ENCODE measurements around the gene SCP2.

The SCP2 gene

GRCh38 chr1:53025769-53026112, 98.7 kb downstream of the SCP2 start:
- TF ChIP-seq SIN3A (IDR thresholded peaks at IDR 0.05; ENCODE audit: borderline replicate concordance, insufficient read depth, low read length) (no peak), TAF1 (IDR thresholded peaks at IDR 0.05; ENCODE audit: borderline replicate concordance, insufficient read depth, low read length) (no peak), POLR2AphosphoS5 (IDR thresholded peaks at IDR 0.05; ENCODE audit: low read depth, low read length) (no peak), FOXP2 (optimal IDR thresholded peaks at IDR 0.05; ENCODE audit: borderline replicate concordance, extremely low read depth, extremely low read length, insufficient read depth) (no peak)

DNA sequence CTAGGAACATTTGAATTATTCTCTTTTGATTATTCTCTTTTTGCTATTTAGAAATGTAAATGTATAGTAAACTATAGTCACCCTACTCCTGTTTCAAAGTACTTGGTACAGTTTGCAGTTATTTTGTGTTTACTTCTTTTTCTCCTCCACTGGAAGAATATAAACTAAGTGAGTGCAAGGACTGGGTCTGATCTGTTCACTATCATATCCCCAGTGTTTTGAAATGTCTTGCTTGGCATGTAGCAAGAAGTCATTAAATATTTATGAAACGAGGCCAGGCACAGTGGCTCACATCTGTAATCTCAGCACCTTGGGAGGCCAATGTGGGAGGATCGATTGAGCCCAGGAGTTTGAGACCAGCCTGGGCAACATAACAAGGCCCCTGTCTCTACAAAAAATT, 99.2 kb downstream of the SCP2 start:
- TF ChIP-seq SIN3A (IDR thresholded peaks at IDR 0.05; ENCODE audit: borderline replicate concordance, insufficient read depth, low read length) (no peak), TAF1 (IDR thresholded peaks at IDR 0.05; ENCODE audit: borderline replicate concordance, insufficient read depth, low read length) (no peak), FOXP2 (optimal IDR thresholded peaks at IDR 0.05; ENCODE audit: borderline replicate concordance, extremely low read depth, extremely low read length, insufficient read depth) (no peak), POLR2AphosphoS5 (IDR thresholded peaks at IDR 0.05; ENCODE audit: low read depth, low read length) (no peak)
- TF ChIP-seq, protein P1, sequence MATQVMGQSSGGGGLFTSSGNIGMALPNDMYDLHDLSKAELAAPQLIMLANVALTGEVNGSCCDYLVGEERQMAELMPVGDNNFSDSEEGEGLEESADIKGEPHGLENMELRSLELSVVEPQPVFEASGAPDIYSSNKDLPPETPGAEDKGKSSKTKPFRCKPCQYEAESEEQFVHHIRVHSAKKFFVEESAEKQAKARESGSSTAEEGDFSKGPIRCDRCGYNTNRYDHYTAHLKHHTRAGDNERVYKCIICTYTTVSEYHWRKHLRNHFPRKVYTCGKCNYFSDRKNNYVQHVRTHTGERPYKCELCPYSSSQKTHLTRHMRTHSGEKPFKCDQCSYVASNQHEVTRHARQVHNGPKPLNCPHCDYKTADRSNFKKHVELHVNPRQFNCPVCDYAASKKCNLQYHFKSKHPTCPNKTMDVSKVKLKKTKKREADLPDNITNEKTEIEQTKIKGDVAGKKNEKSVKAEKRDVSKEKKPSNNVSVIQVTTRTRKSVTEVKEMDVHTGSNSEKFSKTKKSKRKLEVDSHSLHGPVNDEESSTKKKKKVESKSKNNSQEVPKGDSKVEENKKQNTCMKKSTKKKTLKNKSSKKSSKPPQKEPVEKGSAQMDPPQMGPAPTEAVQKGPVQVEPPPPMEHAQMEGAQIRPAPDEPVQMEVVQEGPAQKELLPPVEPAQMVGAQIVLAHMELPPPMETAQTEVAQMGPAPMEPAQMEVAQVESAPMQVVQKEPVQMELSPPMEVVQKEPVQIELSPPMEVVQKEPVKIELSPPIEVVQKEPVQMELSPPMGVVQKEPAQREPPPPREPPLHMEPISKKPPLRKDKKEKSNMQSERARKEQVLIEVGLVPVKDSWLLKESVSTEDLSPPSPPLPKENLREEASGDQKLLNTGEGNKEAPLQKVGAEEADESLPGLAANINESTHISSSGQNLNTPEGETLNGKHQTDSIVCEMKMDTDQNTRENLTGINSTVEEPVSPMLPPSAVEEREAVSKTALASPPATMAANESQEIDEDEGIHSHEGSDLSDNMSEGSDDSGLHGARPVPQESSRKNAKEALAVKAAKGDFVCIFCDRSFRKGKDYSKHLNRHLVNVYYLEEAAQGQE (IDR thresholded peaks at IDR 0.05; ENCODE audit: insufficient read depth in 1 of 2, low read depth in 2 of 2, low read length in 2 of 2): no peak

DNA sequence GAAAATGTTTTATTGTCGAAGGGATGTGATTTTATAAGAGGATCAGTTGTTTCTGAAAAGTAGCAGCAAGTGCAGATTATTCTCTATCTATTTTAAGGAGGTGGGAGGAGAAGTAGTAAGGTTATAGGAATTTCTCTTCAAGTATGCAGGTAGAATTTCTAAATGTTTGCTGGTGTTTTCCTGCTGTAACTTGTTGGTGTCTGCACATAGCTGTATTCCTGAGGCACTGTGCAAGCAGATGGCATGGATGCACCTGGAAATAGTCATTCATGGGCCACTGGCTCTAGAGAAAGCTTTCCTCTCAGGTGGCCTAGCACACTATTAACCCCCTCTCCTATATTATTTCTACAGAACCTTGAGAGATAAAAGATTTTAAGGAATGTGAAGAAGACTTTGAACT, 104.7 kb downstream of the SCP2 start:
- TF ChIP-seq SIN3A (IDR thresholded peaks at IDR 0.05; ENCODE audit: borderline replicate concordance, insufficient read depth, low read length): no peak
- TF ChIP-seq POLR2AphosphoS5 (IDR thresholded peaks at IDR 0.05; ENCODE audit: low read depth, low read length): no peak
- TF ChIP-seq, protein P1 (IDR thresholded peaks at IDR 0.05; ENCODE audit: insufficient read depth in 1 of 2, low read depth in 2 of 2, low read length in 2 of 2): no peak
- no peak for TF ChIP-seq TAF1 (IDR thresholded peaks at IDR 0.05; ENCODE audit: borderline replicate concordance, insufficient read depth, low read length)
- TF ChIP-seq FOXP2 (optimal IDR thresholded peaks at IDR 0.05; ENCODE audit: borderline replicate concordance, extremely low read depth, extremely low read length, insufficient read depth): no peak

- TF ChIP-seq SIN3A (IDR thresholded peaks at IDR 0.05; ENCODE audit: borderline replicate concordance, insufficient read depth, low read length) (no peak), POLR2AphosphoS5 (IDR thresholded peaks at IDR 0.05; ENCODE audit: low read depth, low read length) (no peak), FOXP2 (optimal IDR thresholded peaks at IDR 0.05; ENCODE audit: borderline replicate concordance, extremely low read depth, extremely low read length, insufficient read depth) (no peak)
- TF ChIP-seq, protein P1 (IDR thresholded peaks at IDR 0.05; ENCODE audit: insufficient read depth in 1 of 2, low read depth in 2 of 2, low read length in 2 of 2): no peak
These were observed 110.1 kb downstream of the SCP2 start for GRCh38 chr1:53037159-53037558.

DNA sequence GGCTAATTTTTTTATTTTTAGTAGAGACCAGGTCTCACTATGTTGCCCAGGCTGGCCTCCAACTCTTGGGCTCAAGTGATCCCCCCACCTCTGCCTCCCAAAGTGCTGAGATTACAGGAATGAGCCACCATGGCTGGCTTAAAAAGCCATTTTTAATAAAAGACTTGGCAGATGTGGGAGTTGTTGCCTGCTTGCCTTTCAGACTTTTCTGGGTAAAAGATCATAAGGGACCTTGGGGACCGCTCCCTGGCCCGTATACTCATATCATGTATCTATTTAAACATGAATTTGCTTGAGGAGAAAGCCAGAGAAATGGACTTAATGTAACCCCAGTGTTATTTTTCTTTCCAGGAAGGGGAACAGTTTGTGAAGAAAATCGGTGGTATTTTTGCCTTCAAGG, 111.5 kb downstream of the SCP2 start:
- TF ChIP-seq SIN3A (IDR thresholded peaks at IDR 0.05; ENCODE audit: borderline replicate concordance, insufficient read depth, low read length): no peak
- no peak for TF ChIP-seq POLR2AphosphoS5 (IDR thresholded peaks at IDR 0.05; ENCODE audit: low read depth, low read length)
- no peak for TF ChIP-seq FOXP2 (optimal IDR thresholded peaks at IDR 0.05; ENCODE audit: borderline replicate concordance, extremely low read depth, extremely low read length, insufficient read depth)
- TF ChIP-seq, protein P1 (IDR thresholded peaks at IDR 0.05; ENCODE audit: insufficient read depth in 1 of 2, low read depth in 2 of 2, low read length in 2 of 2): no peak
- no peak for TF ChIP-seq TAF1 (IDR thresholded peaks at IDR 0.05; ENCODE audit: borderline replicate concordance, insufficient read depth, low read length)
